ENCODE data around the gene SYT17. TPM values are rescaled to one million over a fixed set of nuclear protein-coding genes. Genes with fewer than 3 reads are reported as not detected.

SYT17 gene
- total RNA-seq: 2.4 TPM

- peak; percentile 42 to 82 (median 55) for TF ChIP-seq CTCF (IDR thresholded peaks at IDR 0.05)
- Histone ChIP-seq H3K27ac (peak within 1 kb of the TSS in 1 of 2 donors; percentile 10), H3K36me3 (no peaks in the 10 kb centered on the region), H3K4me1 (peaks cover 3 to 4% of the 10 kb centered on the region in 2 donors), H3K4me3 (peak within 1 kb of the TSS; percentile 52 to 72), H3K27me3 (no peaks in the 10 kb centered on the region), H3K9me3 (no peaks in the 10 kb centered on the region)
- intact Hi-C loops (cut with DNase I): loop anchor here (1.0 to 10.0 kb wide), 3 partner anchors 81 to 337 kb away; no protein-coding TSS in a partner anchor
- peak in 1 of 2 donors; percentile 75 for DNase-seq (ENCODE audit: low spot score in 2 of 2)
Measured at GRCh38 chr16:19167710-19168370, at the start of gene SYT17. Gene SYT17 (plus strand): TSS chr16:19168240. CDS start chr16:19168647, 407 bp downstream.

GRCh38 chr16:19118938-19119431 lies 49.1 kb upstream of the SYT17 start:
- Histone ChIP-seq H3K27ac (peak overlapping the region; percentile 71 to 80), H3K9me3 (no peaks in the 10 kb centered on the region), H3K4me1 (peaks cover 12 to 49% of the 10 kb centered on the region in 2 donors), H3K27me3 (no peaks in the 10 kb centered on the region), H3K36me3 (peaks cover 17 to 43% of the 10 kb centered on the region in 2 donors), H3K4me3 (peak overlapping the region; percentile 23 to 55)
- intact Hi-C loops (cut with DNase I): loop anchor here (2.0 to 5.0 kb wide), 2 partner anchors 317 to 404 kb away; partner anchors contain the start of genes ARL6IP1, CCP110 and GDE1
- DNase-seq (ENCODE audit: low spot score in 2 of 2): peak in 1 of 2 donors; percentile 82
- TF ChIP-seq CTCF (IDR thresholded peaks at IDR 0.05): no peak

GRCh38 chr16:19119564-19119963 lies 48.5 kb upstream of the SYT17 start:
- H3K4me1 ChIP-seq: peaks cover 12 to 49% of the 10 kb centered on the region in 2 donors
- no peaks in the 10 kb centered on the region for H3K9me3 ChIP-seq
- peaks cover 17 to 43% of the 10 kb centered on the region in 2 donors for H3K36me3 ChIP-seq
- peak overlapping the region; percentile 71 to 80 for H3K27ac ChIP-seq
- no peak for DNase-seq (ENCODE audit: low spot score in 2 of 2)
- intact Hi-C loops (cut with DNase I): loop anchor here (2.0 to 5.0 kb wide), 2 partner anchors 317 to 403 kb away; partner anchors contain the start of genes ARL6IP1, CCP110 and GDE1
- TF ChIP-seq CTCF (IDR thresholded peaks at IDR 0.05): no peak
- H3K27me3 ChIP-seq: no peaks in the 10 kb centered on the region
- peak overlapping the region; percentile 23 to 55 for H3K4me3 ChIP-seq

GRCh38 chr16:19123535-19124178 lies 44.4 kb upstream of the SYT17 start:
- Histone ChIP-seq H3K27me3 (no peaks in the 10 kb centered on the region), H3K4me3 (no peak overlapping the region), H3K9me3 (no peaks in the 10 kb centered on the region), H3K27ac (no peak overlapping the region), H3K36me3 (peaks cover 8 to 20% of the 10 kb centered on the region in 2 donors), H3K4me1 (peaks cover 0 to 11% of the 10 kb centered on the region in 2 donors)
- TF ChIP-seq CTCF (IDR thresholded peaks at IDR 0.05): no peak
- DNase-seq (ENCODE audit: low spot score in 2 of 2): no peak
- intact Hi-C loops (cut with DNase I): no loop called here

- Histone ChIP-seq H3K4me3 (no peak overlapping the region), H3K36me3 (peaks cover 5 to 6% of the 10 kb centered on the region in 2 donors), H3K27me3 (no peaks in the 10 kb centered on the region), H3K9me3 (no peaks in the 10 kb centered on the region), H3K4me1 (no peaks in the 10 kb centered on the region), H3K27ac (no peak overlapping the region)
- intact Hi-C loops (cut with DNase I): no loop called here
- no peak for DNase-seq (ENCODE audit: low spot score in 2 of 2)
- no peak for TF ChIP-seq CTCF (IDR thresholded peaks at IDR 0.05)
Measured at GRCh38 chr16:19126300-19126699, 41.7 kb upstream of the SYT17 start.

All from ascending aorta (tissue), 2 donors.